Mesenchymal stem cell (in vitro differentiated cells and primary cell): Measurements from ENCODE around the gene ADCYAP1R1.
"Not testable (repeated sequence)": the region's sequence is repeated elsewhere in the genome, so short reads cannot be mapped to it uniquely, and the experiment has no call there.

ENCODE experiments used
- DNase-seq: peaks from one replicate; pipeline ENCODE4 v3.0.0-alpha.2; 2013
- H2AFZ ChIP-seq: one replicate; pipeline ENCODE4 v1.6.1; 2013; ENCODE audit warnings: low read depth, mild to moderate bottlenecking, control low read depth, inconsistent platforms, low read length, moderate library complexity
- H2AK5ac ChIP-seq: 2 replicates; pipeline ENCODE4 v1.6.1; 2013; ENCODE audit warnings: low read length, moderate library complexity, mild to moderate bottlenecking, inconsistent platforms; ENCODE audit not compliant: severe bottlenecking
- H2BK120ac ChIP-seq: one replicate; pipeline ENCODE4 v1.6.1; 2013; ENCODE audit warnings: low read depth, mild to moderate bottlenecking, inconsistent platforms, low read length, moderate library complexity
- H2BK12ac ChIP-seq, 2 experiments: one replicate each; pipeline ENCODE4 v1.6.1; 2013; ENCODE audit warnings: inconsistent platforms in 2 of 2, low read length in 2 of 2, mild to moderate bottlenecking in 2 of 2, moderate library complexity in 2 of 2, control low read depth in 1 of 2
- H2BK15ac ChIP-seq: one replicate; pipeline ENCODE4 v1.6.1; 2013; ENCODE audit warnings: mild to moderate bottlenecking, low read depth, inconsistent platforms; ENCODE audit not compliant: poor library complexity, severe bottlenecking
- H2BK5ac ChIP-seq: 2 replicates; pipeline ENCODE4 v1.6.1; 2013; ENCODE audit warnings: low read depth, mild to moderate bottlenecking, low read length, control low read depth, inconsistent platforms; ENCODE audit not compliant: poor library complexity, severe bottlenecking
- H3K14ac ChIP-seq, 2 experiments: one replicate each; pipeline ENCODE4 v1.6.1; 2013; ENCODE audit warnings: inconsistent platforms in 2 of 2, low read length in 2 of 2, control low read depth in 1 of 2, mild to moderate bottlenecking in 1 of 2, moderate library complexity in 1 of 2
- H3K18ac ChIP-seq, 2 experiments: one replicate each; pipeline ENCODE4 v1.6.1; 2013; ENCODE audit warnings: inconsistent platforms in 2 of 2, low read length in 2 of 2, control low read depth in 1 of 2, low read depth in 1 of 2, mild to moderate bottlenecking in 1 of 2
- H3K23ac ChIP-seq, 2 experiments: one replicate each; pipeline ENCODE4 v1.6.1; 2013; ENCODE audit warnings: inconsistent platforms in 2 of 2, low read length in 2 of 2, mild to moderate bottlenecking in 2 of 2, moderate library complexity in 2 of 2, control low read depth in 1 of 2
- H3K27ac ChIP-seq: 2 replicates; pipeline ENCODE4 v1.5.1; 2013; ENCODE audit warnings: mild to moderate bottlenecking, moderate library complexity, low read length, control low read depth, inconsistent platforms; ENCODE audit not compliant: poor library complexity, severe bottlenecking
- H3K27me3 ChIP-seq, 2 experiments: 2 replicates each; pipeline versions ENCODE4 v1.6.1 to v1.7.0; 2013; ENCODE audit warnings: low read length in 2 of 2, mild to moderate bottlenecking in 2 of 2, moderate library complexity in 2 of 2, control low read depth in 1 of 2, inconsistent platforms in 1 of 2; ENCODE audit not compliant: control insufficient read depth in 1 of 2, insufficient read depth in 1 of 2
- H3K36me3 ChIP-seq, 2 experiments: 2 replicates each; pipeline versions ENCODE4 v1.6.1 to v1.7.0; 2013; ENCODE audit warnings: low read length in 2 of 2, control low read depth in 1 of 2, inconsistent platforms in 1 of 2, low read depth in 1 of 2, mild to moderate bottlenecking in 1 of 2; ENCODE audit not compliant: insufficient read depth in 2 of 2, control insufficient read depth in 1 of 2
- H3K4ac ChIP-seq, 2 experiments: one replicate each; pipeline ENCODE4 v1.6.1; 2013; ENCODE audit warnings: inconsistent platforms in 2 of 2, low read length in 2 of 2, mild to moderate bottlenecking in 2 of 2, moderate library complexity in 2 of 2, control low read depth in 1 of 2, low read depth in 1 of 2
- H3K4me1 ChIP-seq: 2 replicates; pipeline ENCODE4 v1.6.1; 2013; ENCODE audit warnings: low read depth, low read length, control low read depth; ENCODE audit not compliant: control insufficient read depth, insufficient read depth
- H3K4me2 ChIP-seq: 2 replicates; pipeline ENCODE4 v1.6.1; 2013; ENCODE audit warnings: low read length, mild to moderate bottlenecking, inconsistent platforms; ENCODE audit not compliant: poor library complexity, severe bottlenecking
- H3K4me3 ChIP-seq, 2 experiments: 2 replicates each; pipeline versions ENCODE4 v1.5.1 to v1.7.0; 2013; ENCODE audit warnings: low read length in 2 of 2, mild to moderate bottlenecking in 2 of 2, control low read depth in 1 of 2, low read depth in 1 of 2; ENCODE audit not compliant: insufficient read depth in 1 of 2
- H3K79me1 ChIP-seq: replicated peaks from 2 replicates; pipeline ENCODE4 v1.6.1; 2013; ENCODE audit warnings: mild to moderate bottlenecking, control low read depth, low read length, inconsistent platforms; ENCODE audit not compliant: poor library complexity, severe bottlenecking
- H3K9ac ChIP-seq: 2 replicates; pipeline ENCODE4 v1.7.0; 2013; ENCODE audit warnings: mild to moderate bottlenecking, low read length, moderate library complexity
- H3K9me3 ChIP-seq: 2 replicates; pipeline ENCODE4 v1.7.0; 2013; ENCODE audit warnings: mild to moderate bottlenecking, low read length; ENCODE audit not compliant: control insufficient read depth
- H4K8ac ChIP-seq: one replicate; pipeline ENCODE4 v1.6.1; 2013; ENCODE audit warnings: inconsistent platforms, mild to moderate bottlenecking, low read length, moderate library complexity
- H4K91ac ChIP-seq: one replicate; pipeline ENCODE4 v1.6.1; 2013; ENCODE audit warnings: mild to moderate bottlenecking, low read length, inconsistent platforms
- WGBS: methylation state at CpG from one replicate; pipeline ENCODE4 v1.1.7; 2013; ENCODE audit warnings: mixed read lengths; 5-methylcytosine and 5-hydroxymethylcytosine counted together

ADCYAP1R1 gene

DNA sequence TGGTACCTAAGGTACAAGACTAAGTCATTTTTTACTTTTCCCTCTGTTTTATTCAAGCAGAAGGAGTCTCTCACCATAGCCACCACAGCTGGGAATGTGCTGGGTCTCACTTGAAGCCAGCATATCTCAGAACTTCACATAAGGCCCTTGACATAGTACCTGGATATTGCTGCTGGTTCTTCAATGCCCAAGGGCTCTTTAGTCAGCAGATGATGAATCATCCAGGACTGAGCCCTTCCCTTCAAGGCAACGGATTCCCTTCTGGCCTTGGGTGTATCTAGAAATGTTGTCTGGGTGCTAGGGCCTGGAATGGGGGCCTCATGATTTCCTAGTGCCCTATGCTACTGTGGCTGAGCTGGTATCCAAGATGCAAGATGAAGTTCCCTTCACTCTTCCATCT lies 93.9 kb downstream of the ADCYAP1R1 start:
- no peak overlapping the region for H2BK12ac ChIP-seq
- no peak overlapping the region for H4K8ac ChIP-seq
- no peaks in the 10 kb centered on the region for H3K9me3 ChIP-seq
- DNase-seq: no peak
- no peak overlapping the region for H4K91ac ChIP-seq
- H2AFZ ChIP-seq: no peak overlapping the region
- no peak overlapping the region for H3K18ac ChIP-seq
- H3K4ac ChIP-seq: no peak overlapping the region
- no peak overlapping the region for H3K14ac ChIP-seq
- no peak overlapping the region for H3K9ac ChIP-seq
- no peak overlapping the region for H3K4me3 ChIP-seq
- H3K27me3 ChIP-seq: peaks cover 0 to 17% of the 10 kb centered on the region in 2 experiments
- H2BK15ac ChIP-seq: no peak overlapping the region
- no peak overlapping the region for H3K4me2 ChIP-seq
- no peaks in the 10 kb centered on the region for H3K79me1 ChIP-seq
- H3K36me3 ChIP-seq: no peaks in the 10 kb centered on the region
- no peaks in the 10 kb centered on the region for H3K4me1 ChIP-seq
- no peak overlapping the region for H3K23ac ChIP-seq
- no peak overlapping the region for H2BK5ac ChIP-seq
- no peak overlapping the region for H2AK5ac ChIP-seq
- WGBS: 43% methylated on average over 1 of the region's 1 CpG
- H2BK120ac ChIP-seq: no peak overlapping the region
- no peak overlapping the region for H3K27ac ChIP-seq

DNA sequence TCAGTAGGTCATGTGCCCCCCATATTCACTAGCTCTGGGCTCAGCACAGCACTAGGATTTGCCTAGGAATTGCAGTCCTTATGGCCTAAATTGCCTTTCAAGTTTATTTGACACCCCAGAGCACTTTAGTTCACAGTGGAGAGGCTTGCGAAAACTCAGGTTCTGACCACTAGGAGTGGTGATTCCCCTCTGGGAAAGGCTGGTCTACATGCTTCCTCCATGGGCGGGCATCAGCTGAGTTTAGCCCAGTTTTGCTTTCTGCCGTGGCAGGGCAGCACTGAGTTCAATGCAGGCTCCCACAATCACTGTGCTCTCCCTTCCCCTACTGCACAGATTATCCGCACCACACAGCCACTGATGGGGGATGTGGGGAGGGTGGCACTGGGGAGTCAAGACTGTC lies 94.4 kb downstream of the ADCYAP1R1 start:
- Histone ChIP-seq H2BK15ac (no peak overlapping the region), H2BK12ac (no peak overlapping the region), H3K27ac (no peak overlapping the region), H3K4me1 (no peaks in the 10 kb centered on the region), H3K4ac (no peak overlapping the region), H2AFZ (no peak overlapping the region), H3K9ac (no peak overlapping the region), H3K27me3 (peaks cover 0 to 15% of the 10 kb centered on the region in 2 experiments), H3K79me1 (no peaks in the 10 kb centered on the region), H4K8ac (no peak overlapping the region), H2AK5ac (no peak overlapping the region), H3K36me3 (no peaks in the 10 kb centered on the region), H2BK120ac (no peak overlapping the region), H3K23ac (no peak overlapping the region), H3K14ac (no peak overlapping the region), H2BK5ac (no peak overlapping the region), H3K4me3 (no peak overlapping the region), H4K91ac (no peak overlapping the region), H3K9me3 (no peaks in the 10 kb centered on the region), H3K4me2 (no peak overlapping the region), H3K18ac (no peak overlapping the region)
- WGBS: 83% methylated on average over 3 of the region's 4 CpGs
- no peak for DNase-seq

- Histone ChIP-seq H3K9ac (no peak overlapping the region), H3K27ac (no peak overlapping the region)
- 46% methylated on average over 2 of the region's 2 CpGs for WGBS
Measured at GRCh38 chr7:31151849-31152248, 99.7 kb downstream of the ADCYAP1R1 start.

DNA sequence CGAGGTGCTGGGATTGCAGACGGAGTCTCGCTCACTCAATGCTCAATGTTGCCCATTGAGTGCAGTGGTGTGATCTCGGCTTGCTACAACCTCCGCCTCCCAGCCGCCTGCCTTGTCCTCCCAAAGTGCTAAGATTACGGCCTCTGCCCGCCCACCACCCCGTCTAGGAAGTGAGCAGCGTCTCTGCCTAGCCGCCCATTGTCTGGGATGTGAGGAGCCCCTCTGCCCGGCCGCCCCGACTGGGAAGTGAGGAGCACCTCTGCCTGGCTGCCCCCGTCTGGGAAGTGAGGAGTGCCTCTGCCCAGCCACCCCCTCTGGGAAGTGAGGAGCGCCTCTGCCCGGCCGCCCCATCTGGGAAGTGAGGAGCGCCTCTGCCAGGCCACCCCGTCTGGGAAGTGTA lies 101.2 kb downstream of the ADCYAP1R1 start:
- not testable (repeated sequence) for H3K4ac ChIP-seq, H3K4me3 ChIP-seq, H3K27ac ChIP-seq, H2BK12ac ChIP-seq, H2BK120ac ChIP-seq, H4K91ac ChIP-seq, H3K36me3 ChIP-seq, H2BK15ac ChIP-seq, H3K27me3 ChIP-seq, H4K8ac ChIP-seq, DNase-seq, H3K14ac ChIP-seq, H3K4me2 ChIP-seq, H3K79me1 ChIP-seq, H3K18ac ChIP-seq, H2BK5ac ChIP-seq, H2AFZ ChIP-seq, H3K4me1 ChIP-seq, H3K23ac ChIP-seq, H3K9ac ChIP-seq, H3K9me3 ChIP-seq, H2AK5ac ChIP-seq
- WGBS: 88% methylated on average over 17 of the region's 20 CpGs

More at GRCh38 chr7:31151849-31152248, 99.7 kb downstream of the ADCYAP1R1 start:
- H3K18ac ChIP-seq: no peak overlapping the region
- peaks cover 8% of the 10 kb centered on the region for H3K9me3 ChIP-seq
- H2BK5ac ChIP-seq: no peak overlapping the region
- no peak overlapping the region for H3K14ac ChIP-seq
- no peak overlapping the region for H2BK12ac ChIP-seq
- H4K91ac ChIP-seq: no peak overlapping the region
- H2AFZ ChIP-seq: no peak overlapping the region
- H3K4me1 ChIP-seq: no peaks in the 10 kb centered on the region
- H2BK120ac ChIP-seq: no peak overlapping the region
- H3K27me3 ChIP-seq: peaks cover 0 to 7% of the 10 kb centered on the region in 2 experiments
- no peak overlapping the region for H2AK5ac ChIP-seq
- no peak overlapping the region for H2BK15ac ChIP-seq
- DNase-seq: no peak
- no peak overlapping the region for H4K8ac ChIP-seq
- no peaks in the 10 kb centered on the region for H3K79me1 ChIP-seq
- no peak overlapping the region for H3K23ac ChIP-seq
- H3K4ac ChIP-seq: no peak overlapping the region
- H3K36me3 ChIP-seq: no peaks in the 10 kb centered on the region
- H3K4me2 ChIP-seq: no peak overlapping the region
- H3K4me3 ChIP-seq: no peak overlapping the region
